Measurements from ENCODE around the gene PHGDH.

Gene PHGDH

GRCh38 chr1:119752592-119752991 lies 40.9 kb downstream of the PHGDH start:
- in situ Hi-C loops (cut with MboI; ENCODE audit: low sequenced_read_pairs): no loop called here

- in situ Hi-C loops (cut with MboI; ENCODE audit: low sequenced_read_pairs): no loop called here
These were observed 46.9 kb downstream of the PHGDH start for GRCh38 chr1:119758584-119758983.

GRCh38 chr1:119762409-119762808 lies 50.7 kb downstream of the PHGDH start:
- in situ Hi-C loops (cut with MboI; ENCODE audit: low sequenced_read_pairs): no loop called here

DNA sequence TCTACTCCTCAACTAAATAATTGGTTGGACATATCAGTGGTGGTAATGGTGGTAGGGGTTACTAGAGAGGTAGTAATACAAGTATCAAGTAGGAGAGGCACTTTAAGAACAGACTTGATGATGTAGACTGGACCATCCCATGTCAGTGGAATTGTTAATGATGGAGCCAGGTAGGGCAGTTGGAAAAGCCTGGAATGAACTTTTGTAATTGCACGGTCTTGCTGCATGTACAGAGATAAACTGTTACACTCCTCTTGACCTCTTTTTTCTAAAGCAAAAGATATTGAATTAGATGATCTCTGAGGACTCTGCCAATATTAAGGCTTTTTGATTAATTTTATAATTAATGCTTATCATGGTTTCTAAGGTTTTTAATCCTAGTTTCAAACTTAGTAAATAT lies 51.2 kb downstream of the PHGDH start:
- in situ Hi-C loops (cut with MboI; ENCODE audit: low sequenced_read_pairs): no loop called here

DNA sequence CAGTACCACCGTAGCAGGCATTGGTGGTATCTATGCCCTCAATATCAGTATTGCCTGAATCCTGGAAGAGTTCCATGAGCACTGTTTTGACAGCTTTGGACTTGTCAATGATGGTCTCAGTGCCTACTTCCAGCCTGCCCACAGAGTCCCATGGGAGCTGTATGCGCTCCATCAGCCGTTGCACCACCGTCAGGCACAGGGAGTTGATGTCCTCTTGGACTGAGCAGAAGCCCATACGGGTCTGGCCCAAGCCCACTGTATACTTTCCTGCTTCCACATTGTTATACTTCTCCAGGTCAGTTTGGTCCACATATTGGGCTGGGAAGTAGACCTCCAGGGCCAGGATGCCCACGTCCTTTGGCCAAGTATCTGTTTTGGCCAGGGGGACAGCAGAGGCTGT lies 52.5 kb downstream of the PHGDH start:
- in situ Hi-C loops (cut with MboI; ENCODE audit: low sequenced_read_pairs): no loop called here

- in situ Hi-C loops (cut with MboI; ENCODE audit: low sequenced_read_pairs): no loop called here
These were observed 54.6 kb downstream of the PHGDH start for GRCh38 chr1:119766374-119766794.

- in situ Hi-C loops (cut with MboI; ENCODE audit: low sequenced_read_pairs): no loop called here
These were observed 55.8 kb downstream of the PHGDH start for GRCh38 chr1:119767486-119767885.

DNA sequence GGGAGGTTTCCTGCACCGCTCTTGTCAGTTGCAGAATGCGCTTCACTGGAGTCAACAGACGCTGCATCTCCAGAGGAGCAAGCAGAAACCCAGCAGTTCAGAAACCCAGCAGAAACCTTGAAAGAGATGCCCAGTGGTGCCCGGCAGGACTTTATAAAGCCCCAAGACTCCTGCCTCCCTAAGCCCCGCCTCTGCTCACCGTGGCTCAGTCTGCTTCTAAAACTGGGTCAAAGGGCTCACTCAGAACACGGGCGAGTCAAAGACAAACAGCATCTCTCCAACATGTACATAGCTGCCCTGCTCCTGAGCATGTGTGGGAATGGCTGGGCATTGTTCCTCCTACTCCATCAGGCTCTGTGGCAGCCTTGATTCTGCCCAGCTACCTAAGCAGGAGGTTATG lies 57.0 kb downstream of the PHGDH start, which contains the start of gene HMGCS2:
HMGCS2 (minus strand) TSS at position 128 of the 400 bp plus-strand sequence; CDS start at position 67, 61 bp downstream.
- in situ Hi-C loops (cut with MboI; ENCODE audit: low sequenced_read_pairs): no loop called here

DNA sequence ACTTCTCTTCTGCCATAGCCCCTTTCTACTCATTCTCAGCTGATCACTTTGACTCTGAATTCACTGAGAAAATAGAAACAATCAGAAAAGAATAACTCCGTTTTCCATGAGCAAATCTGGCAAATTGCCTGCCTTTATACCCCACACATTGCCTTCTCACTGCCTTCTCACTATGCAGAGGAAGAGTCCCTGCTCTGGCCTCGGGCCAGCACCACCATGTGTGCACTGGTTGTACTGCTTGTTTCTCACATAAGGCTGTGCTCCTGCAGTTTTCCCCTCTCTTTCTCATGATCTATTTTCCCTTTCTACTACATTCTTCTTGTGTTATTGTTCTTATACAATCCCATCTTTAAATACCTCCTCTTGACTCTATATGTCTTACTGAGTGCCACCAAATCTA lies 59.3 kb downstream of the PHGDH start:
- in situ Hi-C loops (cut with MboI; ENCODE audit: low sequenced_read_pairs): no loop called here

- in situ Hi-C loops (cut with MboI; ENCODE audit: low sequenced_read_pairs): no loop called here
These were observed 60.0 kb downstream of the PHGDH start for GRCh38 chr1:119771770-119772169.

DNA sequence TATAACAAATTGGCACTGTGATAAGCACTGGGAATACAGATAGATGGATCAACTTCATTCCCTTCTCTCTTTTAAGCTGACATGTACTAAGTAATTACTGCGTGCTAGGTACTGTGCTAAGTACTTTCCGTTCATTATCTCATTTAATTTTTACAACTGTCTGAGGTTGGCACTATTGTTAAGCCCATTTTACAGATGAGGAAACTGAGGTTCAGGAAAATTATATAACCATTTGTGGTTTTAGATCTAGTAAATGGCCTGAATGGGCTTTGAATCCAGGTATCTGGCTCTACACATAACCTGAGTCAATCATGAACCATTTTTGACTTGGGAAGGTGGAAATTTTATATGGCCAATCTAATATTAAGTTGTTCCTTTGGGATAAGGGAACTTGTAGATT lies 60.6 kb downstream of the PHGDH start:
- in situ Hi-C loops (cut with MboI; ENCODE audit: low sequenced_read_pairs): no loop called here

- in situ Hi-C loops (cut with MboI; ENCODE audit: low sequenced_read_pairs): no loop called here
These were observed 62.0 kb downstream of the PHGDH start for GRCh38 chr1:119773711-119774241.

- in situ Hi-C loops (cut with MboI; ENCODE audit: low sequenced_read_pairs): no loop called here
These were observed 63.2 kb downstream of the PHGDH start for GRCh38 chr1:119774746-119775490.

DNA sequence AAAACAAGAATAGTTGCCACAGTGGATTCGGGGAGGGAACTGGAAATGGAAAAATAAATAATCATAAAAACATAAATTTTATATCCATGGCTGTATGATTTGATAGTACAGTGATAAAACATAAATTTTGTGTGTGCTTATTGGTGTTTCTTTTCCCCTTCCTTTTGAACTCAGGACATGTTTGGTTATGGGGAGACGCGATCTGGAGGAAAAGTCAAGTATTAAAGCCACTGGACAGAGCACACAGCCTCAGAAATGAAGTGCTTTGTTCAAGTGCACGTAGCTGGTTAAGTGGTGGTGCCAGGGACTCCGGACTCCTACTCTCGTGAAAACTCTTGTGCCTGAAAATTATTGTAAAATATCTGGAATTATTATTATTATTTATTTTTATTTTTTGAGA lies 66.6 kb downstream of the PHGDH start:
- in situ Hi-C loops (cut with MboI; ENCODE audit: low sequenced_read_pairs): no loop called here

- in situ Hi-C loops (cut with MboI; ENCODE audit: low sequenced_read_pairs): no loop called here
These were observed 67.3 kb downstream of the PHGDH start for GRCh38 chr1:119778886-119779560.

- in situ Hi-C loops (cut with MboI; ENCODE audit: low sequenced_read_pairs): no loop called here
These were observed 68.2 kb downstream of the PHGDH start for GRCh38 chr1:119779869-119780356.

DNA sequence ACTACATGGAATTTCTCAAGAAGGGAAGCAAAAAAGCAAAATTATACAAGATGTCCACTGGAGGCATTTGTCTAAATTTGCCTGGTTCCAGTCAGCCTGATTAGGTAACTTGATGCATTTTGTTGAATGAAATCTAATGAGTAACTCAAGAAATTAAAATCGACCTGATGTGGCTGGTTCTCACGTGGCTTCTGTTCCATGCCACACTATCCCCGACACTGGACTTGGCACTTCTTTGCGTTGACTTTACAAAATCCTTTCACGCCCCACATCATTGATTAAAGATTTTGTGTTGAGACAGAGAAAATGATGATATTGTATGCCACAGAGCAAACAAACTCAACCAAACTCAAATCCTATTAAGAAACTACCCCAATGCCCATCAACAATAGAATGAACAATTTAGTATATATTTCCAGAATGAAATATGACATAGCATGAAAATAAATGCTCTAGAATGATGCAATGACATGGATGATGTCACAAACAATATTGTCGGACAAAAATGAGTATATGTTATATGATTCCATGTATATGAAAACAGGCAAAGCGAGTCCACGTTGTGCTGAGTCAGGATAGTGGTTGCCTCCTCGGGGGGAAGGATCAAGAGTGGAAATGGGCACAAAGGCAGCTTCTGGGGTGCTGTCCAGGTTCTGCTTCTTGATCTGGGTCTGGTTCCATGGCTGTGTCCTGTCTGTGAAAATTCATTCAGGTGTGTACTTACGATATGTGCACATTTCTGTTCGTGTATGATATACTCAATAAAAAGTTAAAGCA lies 69.9 kb downstream of the PHGDH start:
- in situ Hi-C loops (cut with MboI; ENCODE audit: low sequenced_read_pairs): no loop called here

GRCh38 chr1:119782631-119783325 lies 71.0 kb downstream of the PHGDH start:
- in situ Hi-C loops (cut with MboI; ENCODE audit: low sequenced_read_pairs): no loop called here

GRCh38 chr1:119783354-119784185 lies 71.8 kb downstream of the PHGDH start:
- in situ Hi-C loops (cut with MboI; ENCODE audit: low sequenced_read_pairs): no loop called here
